Adrenal gland (tissue), 5 donors: ENCODE data around the gene OR2A25.

Experiments
- POLR2A ChIP-seq, 2 donors: fragments of 450-650 bp; IDR thresholded peaks; one replicate each; pipeline ENCODE4 v1.6.1; 2017; ENCODE audit warnings: antibody characterized with exemption in 2 of 2, mild to moderate bottlenecking in 2 of 2, moderate library complexity in 1 of 2
- TF ChIP-seq, protein P1 (sequence below), 6 experiments: fragments of 450-650 bp in 4 of 6; fragments of 200-600 bp in 2 of 6; sonication (generic) in 1 of 6; IDR thresholded peaks; 1 replicate in 5 of 6; 2 replicates in 1 of 6; pipeline versions ENCODE4 v1.5.1 to v1.8.0; 2016 to 2021; ENCODE audit warnings: antibody characterized with exemption in 6 of 6, mild to moderate bottlenecking in 2 of 6, moderate library complexity in 1 of 6
- donor health status: DM: no; HTN: no; CAD: no.

DNA sequence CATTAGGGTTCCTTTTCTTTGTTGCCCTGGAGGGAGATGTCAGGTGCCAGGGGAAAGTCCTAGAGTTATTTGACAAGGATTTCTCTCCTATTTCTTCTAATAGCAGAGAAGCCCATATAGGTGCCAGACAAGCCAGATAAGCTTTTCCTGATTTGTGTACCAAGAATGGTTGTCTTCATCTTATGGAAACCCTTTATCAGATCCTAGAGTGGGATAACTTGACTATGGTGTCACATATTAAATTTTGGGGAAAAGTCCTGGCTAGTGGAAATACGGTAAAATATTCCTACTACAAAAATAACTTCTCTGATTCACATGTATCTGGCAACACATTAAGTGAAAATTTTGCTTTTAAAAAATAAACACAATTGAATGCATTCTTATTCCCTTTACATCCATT, 17.6 kb downstream of the OR2A25 start:
- TF ChIP-seq, protein P1, sequence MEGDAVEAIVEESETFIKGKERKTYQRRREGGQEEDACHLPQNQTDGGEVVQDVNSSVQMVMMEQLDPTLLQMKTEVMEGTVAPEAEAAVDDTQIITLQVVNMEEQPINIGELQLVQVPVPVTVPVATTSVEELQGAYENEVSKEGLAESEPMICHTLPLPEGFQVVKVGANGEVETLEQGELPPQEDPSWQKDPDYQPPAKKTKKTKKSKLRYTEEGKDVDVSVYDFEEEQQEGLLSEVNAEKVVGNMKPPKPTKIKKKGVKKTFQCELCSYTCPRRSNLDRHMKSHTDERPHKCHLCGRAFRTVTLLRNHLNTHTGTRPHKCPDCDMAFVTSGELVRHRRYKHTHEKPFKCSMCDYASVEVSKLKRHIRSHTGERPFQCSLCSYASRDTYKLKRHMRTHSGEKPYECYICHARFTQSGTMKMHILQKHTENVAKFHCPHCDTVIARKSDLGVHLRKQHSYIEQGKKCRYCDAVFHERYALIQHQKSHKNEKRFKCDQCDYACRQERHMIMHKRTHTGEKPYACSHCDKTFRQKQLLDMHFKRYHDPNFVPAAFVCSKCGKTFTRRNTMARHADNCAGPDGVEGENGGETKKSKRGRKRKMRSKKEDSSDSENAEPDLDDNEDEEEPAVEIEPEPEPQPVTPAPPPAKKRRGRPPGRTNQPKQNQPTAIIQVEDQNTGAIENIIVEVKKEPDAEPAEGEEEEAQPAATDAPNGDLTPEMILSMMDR (IDR thresholded peaks at IDR 0.05): no peak
- TF ChIP-seq POLR2A (IDR thresholded peaks at IDR 0.05): no peak
